GM21723 (cell line): ENCODE measurements around the gene TSR1.

ENCODE experiments used
- ATAC-seq: cut with Tn5 transposase; IDR thresholded peaks from one replicate; pipeline ENCODE4 v1.9.1; 2021; ENCODE audit warnings: mild to moderate bottlenecking, moderate library complexity; ENCODE audit not compliant: unreplicated experiment

Gene TSR1

DNA sequence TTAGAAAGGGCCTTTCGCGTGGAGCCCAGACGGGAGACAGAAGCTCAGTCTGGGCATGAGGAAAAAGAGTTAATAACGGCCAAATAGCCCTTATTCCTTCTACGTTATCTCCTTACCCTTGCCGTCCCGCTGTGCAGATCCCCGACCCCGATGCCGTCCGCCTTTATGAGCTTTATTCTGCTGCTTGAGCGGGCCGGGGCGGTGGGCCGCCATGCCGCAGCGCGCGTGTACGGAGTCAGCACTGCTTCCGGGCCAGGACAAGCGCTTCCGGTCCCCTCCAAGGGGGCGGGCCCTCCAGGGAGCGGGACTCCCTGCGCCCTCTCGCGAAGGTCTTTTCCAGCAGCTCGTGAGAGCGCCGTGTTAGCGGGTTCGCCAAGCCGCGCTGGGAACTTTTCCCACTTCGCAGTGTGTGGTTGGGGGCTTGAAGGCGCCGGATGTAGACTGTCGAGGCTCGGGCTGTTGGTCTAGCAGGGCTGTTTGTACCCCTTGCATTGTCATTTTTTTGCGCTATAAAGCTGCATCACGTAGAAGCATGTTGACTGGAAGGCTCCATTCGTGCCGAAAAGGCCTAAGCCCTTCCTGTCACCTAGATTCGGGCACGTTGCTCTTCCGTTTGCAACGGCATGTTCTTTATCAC, at the start of gene TSR1:
TSR1 (minus strand) TSS at position 243 of the 637 bp plus-strand sequence; CDS start at position 213, 30 bp downstream.
- peak; percentile 75 for ATAC-seq

DNA sequence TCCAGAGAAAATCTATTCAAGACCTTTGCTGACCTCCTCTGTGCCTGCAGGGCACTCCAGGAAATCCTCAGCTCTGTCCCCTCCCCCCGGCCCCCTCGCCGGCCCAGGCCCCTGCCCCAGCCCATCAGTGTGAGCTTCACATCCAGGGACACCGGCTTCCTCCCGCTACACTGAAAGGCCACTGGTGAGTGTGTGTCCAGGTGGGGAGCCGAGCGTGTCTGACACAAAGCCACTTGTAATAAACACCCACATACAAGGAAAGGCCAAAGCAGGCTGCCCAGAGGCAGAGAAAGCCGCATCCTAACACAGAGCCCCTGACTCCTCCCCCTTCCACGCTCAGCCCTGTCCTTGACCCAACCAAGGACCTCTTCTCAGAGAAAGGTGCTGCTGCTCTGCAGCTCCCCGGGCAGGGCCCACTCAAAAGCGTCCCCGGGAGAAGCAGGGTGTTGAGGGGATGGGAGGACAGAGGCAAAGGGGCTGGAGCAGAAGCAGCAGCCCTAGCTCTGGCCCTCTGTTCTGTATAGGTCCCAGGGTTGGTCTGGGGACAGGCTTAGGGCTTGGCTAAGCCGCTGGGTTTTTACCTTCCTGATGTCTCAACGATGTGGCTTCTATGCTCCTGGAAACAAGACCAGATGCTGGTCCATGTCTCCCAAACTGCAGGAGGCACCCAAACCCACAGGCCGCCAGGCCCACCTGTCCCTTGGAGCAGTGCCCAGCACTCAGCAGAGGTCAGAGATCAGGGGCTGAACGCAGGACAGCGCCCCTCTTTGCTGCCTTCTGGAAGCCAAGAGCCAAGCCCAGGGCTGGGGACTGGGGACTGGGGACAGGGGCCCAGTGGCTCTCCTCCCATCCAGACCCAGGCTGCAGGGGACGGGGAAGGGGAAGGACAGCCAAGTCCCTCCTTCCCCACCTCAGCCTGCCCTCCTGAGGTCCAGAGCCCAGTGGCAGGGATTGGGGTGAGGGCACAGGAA, 49.3 kb upstream of the TSR1 start:
- ATAC-seq, result no peak

DNA sequence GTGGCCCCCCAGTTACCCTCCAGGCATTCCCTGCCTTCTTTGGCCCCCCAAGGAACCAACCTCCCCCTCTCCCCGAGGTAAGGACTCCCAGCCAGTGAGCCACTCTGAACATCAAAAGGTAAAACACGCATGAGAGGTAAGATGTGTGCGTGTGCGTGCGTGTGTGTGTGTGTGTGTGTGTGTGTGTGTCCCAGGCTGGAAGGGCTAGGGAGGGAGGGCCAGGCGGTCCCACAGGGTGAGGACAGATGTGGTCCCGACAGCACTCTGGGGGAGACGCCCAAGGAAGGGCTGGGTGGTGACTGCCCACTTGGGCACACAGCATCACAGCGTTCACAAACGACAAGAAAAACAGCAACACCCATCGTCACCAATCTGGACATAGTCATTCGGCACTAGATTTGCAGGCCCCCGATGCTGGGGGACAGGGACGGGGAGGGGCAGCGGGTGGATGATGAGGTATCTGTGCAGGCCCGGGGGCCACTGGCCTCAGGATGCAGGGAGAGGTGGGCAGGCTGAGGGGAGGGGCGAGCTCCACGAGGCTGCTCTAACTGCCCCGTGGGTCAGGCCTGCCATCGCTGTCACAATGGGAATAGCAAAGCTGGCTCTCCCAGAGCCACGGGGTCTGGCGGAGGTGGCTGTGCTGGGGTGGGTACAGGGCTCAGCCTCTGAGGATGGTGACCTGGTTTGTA, 48.3 kb upstream of the TSR1 start:
- ATAC-seq, result no peak

DNA sequence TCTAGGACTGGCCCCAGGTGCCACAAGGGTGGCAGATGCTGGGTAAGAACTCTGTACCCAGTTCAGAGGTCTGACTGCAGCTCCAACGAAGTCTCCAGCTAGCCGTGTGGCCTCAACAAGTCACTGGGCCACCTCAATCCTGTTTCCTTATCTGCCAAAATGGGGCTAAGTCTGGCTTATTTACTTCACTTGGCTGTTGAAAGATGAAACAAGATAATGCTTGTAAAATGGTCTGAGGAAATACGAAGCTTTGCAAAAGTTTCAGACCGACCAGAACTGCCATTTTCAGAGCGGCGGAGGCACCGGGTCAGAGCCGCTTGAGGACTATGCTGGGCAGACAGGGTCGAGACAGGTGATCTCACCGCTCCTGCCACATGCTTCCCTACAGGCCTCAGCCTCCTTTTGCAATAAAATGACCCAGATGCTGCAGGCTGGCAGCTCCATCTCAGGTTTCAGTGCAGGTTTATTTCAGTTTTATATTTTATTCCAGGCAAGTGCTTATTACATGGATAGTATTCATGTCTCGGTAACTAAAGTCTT, 47.4 kb upstream of the TSR1 start:
- ATAC-seq, result no peak

DNA sequence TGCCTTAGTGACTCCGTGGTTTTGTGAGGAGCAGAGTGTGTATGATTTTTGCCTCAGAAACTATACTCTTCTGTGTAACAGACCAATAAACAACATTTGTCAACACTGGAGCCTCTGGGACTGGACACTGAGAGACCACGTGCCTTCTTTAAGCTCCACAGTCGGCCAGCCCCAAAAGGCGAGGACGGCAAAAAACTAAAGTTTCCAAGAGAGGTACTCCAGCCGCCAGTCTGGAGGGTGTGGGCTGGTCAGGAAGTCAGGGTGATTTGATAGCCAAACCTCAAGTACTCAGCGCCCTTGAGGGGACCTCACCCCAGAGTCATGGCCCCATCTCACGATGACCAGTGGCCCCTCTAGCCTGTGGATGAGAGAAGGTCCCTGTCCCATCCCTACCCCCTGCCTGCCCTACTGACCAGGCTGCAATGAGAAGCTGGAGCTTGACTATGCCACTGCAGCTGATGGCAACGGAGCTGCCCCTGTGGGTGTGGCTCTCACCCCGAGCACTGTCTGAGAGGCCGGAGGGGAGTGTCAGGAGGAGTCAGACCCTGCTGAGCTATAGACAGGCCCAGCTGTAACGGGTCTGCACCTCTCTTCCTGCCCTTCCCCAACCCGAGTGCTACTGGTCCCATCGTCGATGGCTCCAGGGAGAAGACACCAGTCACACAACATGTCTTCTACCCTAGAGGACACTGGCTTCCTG, 44.8 kb upstream of the TSR1 start:
- ATAC-seq, result no peak

DNA sequence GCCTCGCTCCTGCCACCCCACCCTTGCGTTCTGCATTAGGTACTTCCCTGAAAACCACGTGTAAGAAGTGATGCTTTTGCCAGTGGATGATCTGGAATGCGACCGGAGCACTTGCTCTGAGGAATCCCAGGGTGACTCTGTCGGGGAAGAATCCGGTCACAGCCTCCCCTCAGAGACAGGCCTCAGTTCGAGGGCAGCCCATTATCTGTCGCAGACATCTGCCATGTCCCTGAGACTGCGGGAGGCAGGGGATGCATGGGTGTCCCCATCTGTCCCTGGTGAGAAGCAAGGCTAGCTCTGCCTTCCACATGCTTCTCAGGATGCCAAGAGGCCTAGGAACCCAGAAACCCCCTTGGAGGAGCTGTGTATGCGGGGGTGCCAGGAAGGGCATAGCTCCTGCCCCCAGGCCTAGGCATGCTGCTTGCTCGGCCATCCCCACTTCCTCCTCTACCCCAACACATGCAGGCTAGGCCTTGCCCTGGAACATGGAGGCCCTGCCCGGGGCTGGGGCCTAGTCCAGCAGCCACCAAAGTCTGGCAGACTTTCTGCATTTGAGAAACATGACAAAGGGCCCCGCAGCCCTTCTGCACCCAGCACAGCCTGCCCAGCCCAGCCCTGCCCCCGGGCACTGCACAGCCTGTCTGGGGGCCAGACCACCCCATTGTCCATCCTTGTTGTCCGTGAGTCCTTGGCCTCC, 44.1 kb upstream of the TSR1 start:
- ATAC-seq, result no peak

DNA sequence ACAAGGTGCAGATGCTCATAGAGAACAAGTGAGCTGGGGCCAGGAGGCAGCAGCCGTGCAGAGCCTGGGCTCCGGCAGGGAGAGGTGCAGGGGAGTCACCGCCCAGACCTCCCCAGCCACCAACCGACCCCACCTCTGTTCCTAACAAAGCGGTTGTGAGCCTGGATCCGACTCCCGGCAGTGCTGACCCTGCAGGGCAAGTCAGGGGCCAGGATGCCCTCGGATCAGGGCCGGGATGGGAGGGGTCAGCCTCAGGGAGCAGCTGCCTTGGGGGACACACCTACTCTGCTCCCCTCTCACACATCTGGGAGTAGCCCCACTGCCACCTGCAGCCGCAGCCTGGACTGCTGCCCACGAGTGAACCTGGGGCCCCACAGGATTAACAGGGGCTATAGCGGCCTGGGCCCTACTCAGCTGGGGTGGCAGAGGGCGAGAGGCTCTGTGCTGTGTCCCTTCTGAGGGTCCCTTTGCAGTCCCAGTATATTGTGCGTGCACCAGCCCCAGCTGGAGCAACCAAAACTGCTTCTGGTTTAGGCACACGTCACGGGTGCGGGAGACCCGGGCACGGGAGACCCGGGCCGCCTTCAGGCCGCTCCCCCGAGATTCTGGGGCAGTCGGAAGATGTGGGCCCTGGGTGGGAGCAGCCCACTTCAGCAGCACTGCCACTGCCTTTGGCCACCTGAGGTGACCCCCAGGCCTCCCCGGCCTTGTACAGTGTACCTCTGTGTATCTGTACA, 43.4 kb upstream of the TSR1 start:
- no peak for ATAC-seq

DNA sequence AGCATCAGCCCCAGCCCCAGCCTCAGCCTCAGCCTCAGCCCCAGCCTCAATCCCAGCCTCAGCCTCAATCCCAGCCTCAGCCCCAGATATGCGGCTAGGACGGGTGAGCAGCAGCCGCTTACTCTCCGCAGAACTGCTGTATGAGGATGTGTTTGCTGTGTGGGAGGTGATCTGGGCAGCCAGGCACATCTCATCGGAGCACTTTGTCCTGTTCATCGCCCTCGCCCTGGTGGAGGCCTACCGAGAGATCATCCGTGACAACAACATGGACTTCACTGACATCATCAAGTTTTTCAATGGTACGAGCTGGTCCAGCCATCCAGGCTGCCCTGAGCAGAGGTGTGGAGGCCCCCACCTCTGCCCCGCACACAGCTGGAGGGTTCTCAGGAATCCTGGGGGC, 42.6 kb upstream of the TSR1 start:
- ATAC-seq, result no peak

DNA sequence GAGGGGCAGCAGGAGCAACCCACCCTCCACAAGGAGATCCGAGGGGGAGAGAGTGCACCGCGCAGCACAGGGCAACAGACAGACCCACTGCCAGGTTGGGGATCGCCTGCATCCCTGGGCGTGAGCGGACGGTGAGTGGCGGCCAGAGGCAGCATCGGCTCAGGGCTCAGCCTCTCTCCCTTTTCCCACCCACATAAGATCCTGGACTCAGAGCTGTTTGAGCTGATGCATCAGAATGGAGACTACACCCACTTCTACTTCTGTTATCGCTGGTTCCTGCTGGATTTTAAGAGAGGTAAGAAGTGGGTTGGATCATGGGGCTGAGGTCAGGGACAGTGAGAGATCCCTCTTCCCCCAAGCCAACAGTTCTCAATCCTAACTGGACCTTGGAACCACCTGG, 41.4 kb upstream of the TSR1 start:
- ATAC-seq, result no peak

DNA sequence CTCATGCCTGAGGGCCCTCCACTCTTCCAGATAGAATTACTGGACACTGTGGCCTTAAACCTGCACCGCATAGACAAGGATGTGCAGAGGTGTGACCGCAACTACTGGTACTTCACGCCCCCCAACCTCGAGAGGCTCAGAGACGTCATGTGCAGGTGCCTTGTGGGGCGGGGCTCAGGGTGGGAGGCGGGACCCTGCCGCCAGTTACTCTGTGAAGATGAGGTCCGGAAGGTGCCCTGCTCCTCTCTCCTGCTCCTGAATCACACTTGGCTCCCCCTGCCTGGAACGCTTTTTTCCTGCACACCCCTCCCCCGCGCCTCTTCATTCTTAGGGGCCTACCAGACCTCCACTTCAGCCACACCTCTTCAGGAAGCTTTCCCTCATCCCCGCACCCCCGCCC, 39.9 kb upstream of the TSR1 start:
- ATAC-seq, result no peak

DNA sequence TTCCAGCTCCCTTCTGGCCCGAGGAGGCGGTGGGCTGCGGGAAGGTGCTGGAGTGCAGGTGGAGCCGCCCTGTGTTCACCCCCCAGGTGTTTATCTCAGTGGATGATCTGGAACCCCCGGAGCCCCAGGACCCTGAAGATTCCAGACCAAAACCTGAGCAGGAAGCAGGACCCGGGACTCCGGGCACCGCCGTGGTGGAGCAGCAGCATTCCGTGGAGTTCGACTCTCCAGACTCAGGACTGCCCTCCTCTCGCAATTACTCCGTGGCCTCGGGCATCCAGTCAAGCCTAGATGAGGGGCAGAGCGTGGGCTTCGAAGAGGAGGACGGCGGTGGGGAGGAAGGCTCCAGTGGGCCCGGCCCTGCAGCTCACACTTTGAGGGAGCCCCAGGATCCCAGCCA, 39.1 kb upstream of the TSR1 start:
- ATAC-seq, result no peak

DNA sequence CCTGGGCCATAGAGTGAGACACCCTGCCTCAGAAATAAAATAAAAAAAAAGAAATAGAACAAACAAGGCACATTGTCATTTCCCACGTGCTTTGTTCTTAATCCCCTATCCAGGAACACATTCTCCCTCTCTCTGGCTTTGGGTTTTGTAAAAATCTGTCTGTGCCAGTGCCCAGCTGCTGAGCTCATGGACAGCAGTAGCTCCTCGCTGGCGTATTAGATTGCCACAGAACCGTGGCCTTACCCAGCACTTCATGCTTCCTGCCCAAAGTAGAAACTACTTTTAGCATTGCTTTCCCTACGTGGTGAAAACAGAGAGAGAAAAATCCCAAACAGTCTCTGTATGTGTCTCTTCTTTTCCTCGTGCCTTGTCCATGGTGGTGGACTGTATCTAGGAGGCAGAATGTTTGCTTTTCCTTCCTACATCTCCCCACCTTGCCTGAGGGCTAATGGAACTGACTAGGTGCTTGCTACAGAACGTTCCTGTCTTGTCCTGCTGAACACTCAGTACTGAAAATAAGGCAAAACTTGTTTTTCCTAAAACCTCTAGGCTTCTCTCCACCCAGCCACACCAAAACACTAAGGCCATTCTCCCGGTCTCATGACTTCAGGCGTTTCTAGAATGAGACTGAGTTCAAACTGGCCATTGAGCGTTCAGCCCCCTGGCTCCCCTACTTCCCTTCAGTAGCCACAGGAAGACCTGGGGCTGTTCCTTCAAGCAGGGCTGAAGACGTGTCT, 38.5 kb upstream of the TSR1 start:
- ATAC-seq, result no peak

DNA sequence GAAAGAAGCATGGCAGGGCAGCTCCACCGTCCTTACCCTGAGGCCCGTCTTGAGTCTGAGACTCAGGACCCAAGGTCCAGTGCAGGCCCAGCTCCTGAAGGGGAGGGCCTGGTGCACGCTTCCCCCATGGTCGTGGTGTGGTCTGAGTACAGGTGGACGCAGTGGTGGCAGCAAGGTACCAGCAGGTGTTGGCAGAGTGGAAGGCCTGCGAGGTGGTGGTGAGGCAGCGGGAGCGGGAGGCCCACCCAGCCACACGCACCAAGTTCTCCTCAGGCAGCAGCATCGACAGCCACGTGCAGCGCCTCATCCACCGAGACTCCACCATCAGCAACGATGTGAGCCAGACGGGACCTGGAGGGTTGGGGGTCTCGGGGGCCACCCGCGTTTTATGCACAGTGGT, 36.9 kb upstream of the TSR1 start:
- no peak for ATAC-seq

DNA sequence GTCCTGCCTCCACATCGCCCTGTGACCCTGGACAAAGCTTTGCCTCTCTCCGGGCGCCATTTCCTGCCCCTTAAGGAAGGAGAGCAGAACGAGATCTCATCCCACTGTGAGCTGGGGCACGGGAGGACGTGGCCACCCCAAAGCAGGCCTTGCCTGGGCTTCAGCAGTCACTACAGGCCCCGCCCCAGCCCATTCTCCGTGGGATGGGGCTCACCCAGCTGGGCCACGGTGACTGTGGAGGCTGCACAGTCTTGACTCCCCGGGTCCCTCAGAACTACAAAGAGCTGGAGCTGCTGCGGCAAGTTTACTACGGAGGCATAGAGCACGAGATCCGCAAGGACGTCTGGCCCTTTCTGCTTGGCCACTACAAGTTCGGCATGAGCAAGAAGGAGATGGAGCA, 36.4 kb upstream of the TSR1 start:
- no peak for ATAC-seq

DNA sequence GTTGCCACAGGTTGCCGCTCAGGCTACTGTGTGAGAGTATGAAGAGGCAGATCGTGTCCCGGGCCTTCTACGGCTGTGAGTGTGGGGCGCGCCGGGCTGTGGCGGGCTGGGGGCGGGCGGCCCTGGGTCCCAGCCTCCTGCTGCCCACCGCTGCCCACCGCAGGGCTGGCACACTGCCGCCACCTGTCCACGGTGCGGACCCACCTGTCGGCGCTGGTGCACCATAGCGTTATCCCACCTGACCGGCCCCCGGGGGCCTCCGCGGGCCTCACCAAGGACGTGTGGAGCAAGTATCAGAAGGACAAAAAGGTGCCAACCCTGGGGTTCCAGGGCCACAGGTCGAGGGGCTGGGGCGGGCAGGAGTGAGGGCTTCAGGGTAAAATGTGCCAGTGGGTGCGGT, 35.9 kb upstream of the TSR1 start:
- no peak for ATAC-seq

DNA sequence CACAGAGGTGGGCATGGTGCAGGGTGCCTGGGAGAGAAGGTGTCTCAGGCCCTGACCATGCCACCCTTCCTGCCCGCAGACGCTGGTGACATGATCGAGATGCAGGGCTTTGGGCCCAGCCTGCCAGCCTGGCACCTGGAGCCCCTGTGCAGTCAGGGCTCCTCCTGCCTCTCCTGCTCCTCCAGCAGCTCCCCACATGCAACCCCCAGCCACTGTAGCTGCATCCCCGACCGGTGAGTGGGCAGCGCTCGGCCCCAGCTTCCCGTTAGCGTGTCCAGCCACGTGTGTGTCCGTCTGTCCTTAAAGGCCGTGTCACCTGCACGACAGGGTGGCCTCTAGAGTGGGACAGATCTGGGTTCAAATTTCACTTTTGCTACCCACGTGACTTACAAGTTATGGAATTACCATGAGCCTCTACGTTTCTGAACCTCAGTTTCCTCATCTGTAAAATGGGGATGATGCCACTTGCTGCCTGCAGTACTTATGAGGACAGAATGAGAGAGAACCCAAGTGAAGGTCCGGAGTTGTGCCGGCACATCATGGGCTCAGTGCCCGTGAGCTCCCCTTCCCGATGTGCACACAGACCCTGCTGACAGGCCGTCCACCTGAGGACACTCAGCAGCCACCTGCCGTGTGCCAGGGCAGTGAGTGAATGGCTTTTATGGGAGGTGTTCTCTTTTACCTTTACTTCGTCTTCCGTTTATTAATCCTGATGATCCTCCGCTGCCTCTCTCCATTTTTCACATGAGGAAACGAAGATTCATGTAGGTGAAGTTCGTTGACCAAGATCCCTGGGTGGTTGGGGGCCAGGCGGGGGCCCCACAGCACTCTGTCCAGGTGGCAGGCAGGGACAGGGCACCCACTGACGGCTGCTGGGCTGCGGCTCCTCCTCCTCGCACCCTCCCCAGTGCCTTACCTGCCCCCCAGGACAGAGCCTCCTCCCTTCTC, 35.2 kb upstream of the TSR1 start:
- no peak for ATAC-seq

DNA sequence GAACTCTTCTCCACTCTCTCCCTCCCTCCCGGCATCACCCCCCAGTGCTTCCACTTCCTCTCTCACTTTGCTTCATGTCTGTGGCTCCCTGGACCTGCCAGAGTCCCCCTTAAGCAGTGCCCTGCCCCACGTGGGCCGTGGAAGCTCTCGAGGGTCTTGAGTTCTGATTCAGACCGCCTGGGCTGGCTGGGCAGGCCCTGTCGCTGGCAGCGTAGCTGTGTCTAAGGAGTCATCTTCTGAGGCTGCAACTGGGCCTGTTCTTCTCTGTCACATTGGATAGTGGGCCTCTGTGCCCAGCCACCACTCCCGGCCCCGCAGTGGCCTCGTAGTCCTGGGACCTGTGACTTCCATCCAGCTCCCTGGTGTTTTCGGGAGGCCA, 33.9 kb upstream of the TSR1 start:
- no peak for ATAC-seq
